ENCODE results near the gene OSBPL5.

OSBPL5 gene

GRCh38 chr11:3161309-3161708 lies 3.8 kb downstream of the OSBPL5 start:
- FAIRE-seq (no peak), DNase-seq (ENCODE audit: insufficient read length, low spot score) (no peak)
- TF ChIP-seq, protein P1, sequence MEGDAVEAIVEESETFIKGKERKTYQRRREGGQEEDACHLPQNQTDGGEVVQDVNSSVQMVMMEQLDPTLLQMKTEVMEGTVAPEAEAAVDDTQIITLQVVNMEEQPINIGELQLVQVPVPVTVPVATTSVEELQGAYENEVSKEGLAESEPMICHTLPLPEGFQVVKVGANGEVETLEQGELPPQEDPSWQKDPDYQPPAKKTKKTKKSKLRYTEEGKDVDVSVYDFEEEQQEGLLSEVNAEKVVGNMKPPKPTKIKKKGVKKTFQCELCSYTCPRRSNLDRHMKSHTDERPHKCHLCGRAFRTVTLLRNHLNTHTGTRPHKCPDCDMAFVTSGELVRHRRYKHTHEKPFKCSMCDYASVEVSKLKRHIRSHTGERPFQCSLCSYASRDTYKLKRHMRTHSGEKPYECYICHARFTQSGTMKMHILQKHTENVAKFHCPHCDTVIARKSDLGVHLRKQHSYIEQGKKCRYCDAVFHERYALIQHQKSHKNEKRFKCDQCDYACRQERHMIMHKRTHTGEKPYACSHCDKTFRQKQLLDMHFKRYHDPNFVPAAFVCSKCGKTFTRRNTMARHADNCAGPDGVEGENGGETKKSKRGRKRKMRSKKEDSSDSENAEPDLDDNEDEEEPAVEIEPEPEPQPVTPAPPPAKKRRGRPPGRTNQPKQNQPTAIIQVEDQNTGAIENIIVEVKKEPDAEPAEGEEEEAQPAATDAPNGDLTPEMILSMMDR (IDR thresholded peaks at IDR 0.05; ENCODE audit: insufficient read depth, missing control alignments), result no peak

DNA sequence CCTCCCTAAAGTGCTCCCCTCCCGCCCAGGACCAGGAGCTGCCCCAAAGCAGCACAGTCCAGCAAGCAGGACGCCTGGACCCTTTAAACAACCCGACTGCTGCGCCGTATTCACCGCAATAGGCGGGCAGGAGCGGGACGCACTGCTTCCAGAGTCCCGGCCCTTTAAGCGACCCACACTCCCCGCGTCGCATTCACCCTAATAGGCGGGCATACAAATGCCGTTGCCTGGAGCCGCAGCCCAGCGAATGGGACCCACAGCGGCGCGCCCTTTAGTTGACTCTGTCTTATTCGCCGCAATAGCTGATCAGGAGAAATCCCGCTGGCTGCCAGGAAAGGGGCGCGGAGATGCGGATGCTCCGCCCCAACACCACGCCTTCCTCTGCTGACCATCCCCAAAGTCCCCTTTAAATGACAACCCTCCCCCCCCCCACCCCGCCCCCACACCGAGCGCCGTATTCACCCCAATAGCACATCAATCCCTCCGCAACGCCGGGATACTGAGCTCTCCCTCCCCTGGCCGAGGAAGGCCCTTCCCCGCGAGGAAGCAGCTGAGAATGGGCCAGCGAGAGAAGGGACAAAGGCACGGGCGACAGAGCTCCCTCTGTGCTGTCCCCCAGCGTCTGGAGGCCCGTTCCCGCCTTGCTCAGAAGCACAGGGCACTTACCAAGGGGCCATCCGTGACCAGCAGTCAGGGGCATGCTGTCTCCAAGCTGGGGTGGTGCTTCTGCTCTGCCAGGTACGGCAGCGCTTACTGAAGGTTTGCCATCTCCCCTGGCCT lies 4.7 kb downstream of the OSBPL5 start:
- FAIRE-seq, result no peak
- no peak for DNase-seq (ENCODE audit: insufficient read length, low spot score)
- TF ChIP-seq, protein P1 (IDR thresholded peaks at IDR 0.05; ENCODE audit: insufficient read depth, missing control alignments), result no peak

DNA sequence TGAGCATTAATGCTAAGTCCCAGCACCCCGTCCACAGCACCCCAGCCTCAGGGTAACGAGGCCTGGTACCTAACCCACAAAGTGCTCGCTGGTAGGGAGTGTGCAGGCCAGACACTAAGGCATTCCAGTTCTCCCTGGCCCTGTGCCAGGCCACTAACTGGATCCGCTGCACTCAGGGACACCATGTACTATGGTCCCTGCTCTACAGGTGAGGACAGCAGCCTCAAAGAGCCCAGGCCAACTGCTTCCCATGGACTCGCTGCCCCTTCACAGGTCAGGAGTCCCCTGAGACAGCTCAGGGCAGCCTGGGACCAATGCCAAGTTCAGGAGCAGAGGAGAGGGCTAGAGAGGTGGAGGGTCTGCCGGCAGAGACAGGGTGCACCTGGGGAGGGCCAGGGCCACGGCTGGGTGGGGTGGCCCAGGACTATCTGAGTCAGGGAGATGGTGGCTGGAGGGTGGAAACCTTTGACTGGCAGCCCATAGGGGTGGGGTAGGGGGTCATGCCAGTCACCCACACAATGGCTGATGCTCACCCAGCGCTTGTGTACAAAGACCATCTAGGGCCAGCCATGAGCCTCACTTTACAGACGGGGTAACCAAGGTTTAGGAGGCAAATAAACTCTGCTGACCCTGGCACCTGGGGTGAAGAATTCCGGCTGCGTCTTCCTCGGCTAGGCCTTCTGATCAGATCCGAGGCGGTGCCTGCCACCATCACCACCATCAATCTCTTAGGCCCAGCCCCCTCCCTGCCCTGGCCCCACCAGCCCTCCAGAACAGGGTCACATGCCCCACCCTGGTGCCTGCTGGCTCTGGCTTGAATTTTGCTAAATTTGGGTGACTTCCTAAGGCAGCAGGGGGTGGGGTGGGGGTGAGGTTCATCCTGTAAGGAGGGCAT lies 5.6 kb downstream of the OSBPL5 start:
- no peak for FAIRE-seq
- no peak for DNase-seq (ENCODE audit: insufficient read length, low spot score)
- TF ChIP-seq, protein P1 (IDR thresholded peaks at IDR 0.05; ENCODE audit: insufficient read depth, missing control alignments), result no peak

DNA sequence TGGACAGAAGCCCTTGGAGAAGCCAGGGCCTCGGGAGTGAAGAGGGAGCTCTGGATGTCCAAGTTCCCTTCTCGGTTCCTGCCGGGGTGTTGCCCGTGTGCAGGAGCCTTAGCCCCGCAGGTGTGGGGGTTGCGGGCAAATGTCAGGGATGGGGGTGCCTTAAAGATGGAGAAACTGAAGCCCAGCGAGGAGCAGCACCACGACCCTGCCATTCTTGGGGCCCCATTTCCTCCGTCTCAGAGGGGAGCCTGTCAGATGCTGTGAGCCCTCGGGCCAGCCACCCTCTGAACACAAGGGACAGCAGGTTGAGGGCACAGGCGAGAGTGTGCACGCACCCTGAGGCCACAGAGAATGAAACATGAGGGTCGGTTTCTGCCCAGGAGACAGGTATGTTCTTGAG lies 6.3 kb downstream of the OSBPL5 start:
- DNase-seq (ENCODE audit: insufficient read length, low spot score), result no peak
- TF ChIP-seq, protein P1 (IDR thresholded peaks at IDR 0.05; ENCODE audit: insufficient read depth, missing control alignments), result no peak
- FAIRE-seq, result no peak

DNA sequence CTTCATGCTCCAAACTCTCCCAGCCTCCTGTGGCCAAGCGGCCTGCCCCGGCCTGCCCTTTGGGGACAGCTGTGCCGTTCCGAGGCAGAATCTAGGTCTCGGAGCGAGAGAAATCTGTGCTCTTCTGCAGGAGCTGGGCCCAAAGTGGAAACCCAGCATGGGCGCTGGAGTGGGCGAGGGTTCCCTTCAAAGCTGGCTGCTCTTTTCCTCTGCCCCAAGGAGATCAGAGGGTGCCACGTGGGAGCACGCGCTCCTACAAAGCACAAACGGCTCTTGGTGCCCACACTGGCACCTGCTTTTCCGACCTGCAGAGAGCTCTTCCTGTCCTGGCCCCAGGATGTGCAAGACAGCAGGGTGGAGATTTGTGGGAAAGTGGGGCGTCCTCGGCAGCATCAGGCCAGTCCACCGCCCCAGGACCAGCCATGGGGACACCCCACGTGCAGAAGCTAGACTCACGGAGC lies 6.9 kb downstream of the OSBPL5 start:
- DNase-seq (ENCODE audit: insufficient read length, low spot score) (no peak), FAIRE-seq (no peak)
- TF ChIP-seq, protein P1 (IDR thresholded peaks at IDR 0.05; ENCODE audit: insufficient read depth, missing control alignments), result no peak

DNA sequence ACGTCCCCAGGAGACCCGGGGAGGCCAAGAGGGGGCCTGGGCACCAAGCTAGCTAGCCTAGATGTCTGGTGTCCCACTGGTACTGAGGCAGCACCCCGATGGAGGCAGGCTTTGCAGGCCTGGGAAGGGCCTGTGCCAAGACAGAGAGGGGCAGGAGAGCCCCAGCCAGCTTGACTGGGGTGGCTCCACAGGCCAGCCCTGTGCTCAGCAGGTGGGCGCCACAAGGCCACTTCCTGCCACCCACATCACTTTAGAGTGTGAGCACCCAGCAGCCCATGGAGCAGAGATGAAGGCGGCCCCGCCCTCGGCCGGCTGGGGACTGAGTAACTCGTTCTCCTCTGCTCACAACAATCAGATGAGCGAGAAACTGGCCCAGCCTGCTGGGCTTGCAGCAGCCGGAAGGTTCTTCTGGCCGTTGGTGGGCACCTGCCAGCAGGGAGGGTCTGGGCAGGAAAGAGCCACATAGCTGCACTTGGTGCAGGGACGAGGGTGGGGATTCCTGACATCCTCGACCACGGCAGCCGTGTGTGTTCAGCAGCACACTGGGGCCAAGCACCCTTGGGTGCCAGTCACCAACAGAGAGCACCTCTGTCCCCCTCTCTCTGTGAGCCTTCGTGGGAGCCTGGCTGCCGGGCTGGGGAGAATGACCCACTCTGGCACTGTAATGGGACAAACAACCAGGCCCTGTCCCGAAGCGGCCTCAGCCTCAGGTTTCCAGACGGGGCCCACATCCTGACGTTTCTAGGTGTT lies 7.6 kb downstream of the OSBPL5 start:
- TF ChIP-seq, protein P1 (IDR thresholded peaks at IDR 0.05; ENCODE audit: insufficient read depth, missing control alignments), result no peak
- no peak for DNase-seq (ENCODE audit: insufficient read length, low spot score)
- no peak for FAIRE-seq

Data from D721Med (cell line).